SK-N-SH treated with all-trans-retinoic acid at 6 μM for 48 hours (cell line): ENCODE results near the gene HNRNPR.
"Not testable (repeated sequence)": the region's sequence is repeated elsewhere in the genome, so short reads cannot be mapped to it uniquely, and the experiment has no call there.

Experiments
- ATAC-seq: fragments of 200-7000 bp; cut with Tn5 transposase; 3 replicates; pipeline ENCODE4 v1.9.1; 2020; ENCODE audit warnings: mild to moderate bottlenecking, moderate library complexity
- ARNTL ChIP-seq: fragments of 450-650 bp; formaldehyde crosslinking; IDR thresholded peaks from 2 replicates; pipeline ENCODE4 v1.5.0; 2020; ENCODE audit warnings: low read depth, mild to moderate bottlenecking, moderate library complexity, borderline replicate concordance
- BACH2 ChIP-seq: fragments of 250-450 bp; sonication (Bioruptor Pico); IDR thresholded peaks from 2 replicates; pipeline ENCODE4 v1.9.0; 2021; ENCODE audit warnings: mild to moderate bottlenecking, borderline replicate concordance
- CSDC2 ChIP-seq: fragments of 250-450 bp; sonication (Bioruptor Pico); IDR thresholded peaks from 2 replicates; pipeline ENCODE4 v1.5.0; 2020; ENCODE audit warnings: mild to moderate bottlenecking, moderate library complexity
- CSRNP3 ChIP-seq: fragments of 250-450 bp; sonication (Bioruptor Pico); IDR thresholded peaks from 2 replicates; pipeline ENCODE4 v1.5.1; 2021; ENCODE audit warnings: mild to moderate bottlenecking, moderate library complexity
- ESRRG ChIP-seq: fragments of 250-450 bp; sonication (Bioruptor Pico); IDR thresholded peaks from 2 replicates; pipeline ENCODE4 v1.6.1; 2021; ENCODE audit warnings: mild to moderate bottlenecking
- GLIS3 ChIP-seq: fragments of 250-450 bp; sonication (Bioruptor Pico); IDR thresholded peaks from 2 replicates; pipeline ENCODE4 v1.5.0; 2020; ENCODE audit warnings: mild to moderate bottlenecking, moderate library complexity
- ISL1 ChIP-seq: fragments of 250-450 bp; sonication (Bioruptor Pico); IDR thresholded peaks from 2 replicates; pipeline ENCODE4 v2.1.2; 2022; ENCODE audit warnings: mild to moderate bottlenecking, moderate library complexity
- OSR1 ChIP-seq: fragments of 250-450 bp; sonication (Bioruptor Pico); IDR thresholded peaks from 2 replicates; pipeline ENCODE4 v1.8.0; 2022; ENCODE audit warnings: moderate library complexity, mild to moderate bottlenecking, inconsistent platforms
- PATZ1 ChIP-seq: fragments of 250-450 bp; sonication (Bioruptor Pico); IDR thresholded peaks from 2 replicates; pipeline ENCODE4 v1.8.0; 2020; ENCODE audit warnings: mild to moderate bottlenecking, moderate library complexity, borderline replicate concordance
- POU6F1 ChIP-seq: fragments of 250-450 bp; sonication (Bioruptor Pico); IDR thresholded peaks from 2 replicates; pipeline ENCODE4 v1.8.0; 2021; ENCODE audit warnings: low read depth, mild to moderate bottlenecking, moderate library complexity, borderline replicate concordance
- PPARA ChIP-seq: fragments of 250-450 bp; sonication (Bioruptor Pico); IDR thresholded peaks from 2 replicates; pipeline ENCODE4 v1.5.0; 2020; ENCODE audit warnings: mild to moderate bottlenecking, borderline replicate concordance
- RARB ChIP-seq: fragments of 250-450 bp; sonication (Bioruptor Pico); IDR thresholded peaks from 2 replicates; pipeline ENCODE4 v1.8.0; 2021; ENCODE audit warnings: mild to moderate bottlenecking, moderate library complexity
- TCF4 ChIP-seq: fragments of 250-450 bp; sonication (Bioruptor Pico); IDR thresholded peaks from 2 replicates; pipeline ENCODE4 v1.8.0; 2021; ENCODE audit warnings: mild to moderate bottlenecking, moderate library complexity, borderline replicate concordance
- TOX ChIP-seq: fragments of 250-450 bp; sonication (Bioruptor Pico); IDR thresholded peaks from 2 replicates; pipeline ENCODE4 v1.8.0; 2021; ENCODE audit warnings: mild to moderate bottlenecking, moderate library complexity, borderline replicate concordance
- ZC3H10 ChIP-seq: fragments of 250-450 bp; sonication (Bioruptor Pico); IDR thresholded peaks from 2 replicates; pipeline ENCODE4 v1.5.1; 2021; ENCODE audit warnings: mild to moderate bottlenecking, moderate library complexity
- ZFP3 ChIP-seq: fragments of 250-450 bp; sonication (Bioruptor Pico); IDR thresholded peaks from 2 replicates; pipeline ENCODE4 v1.5.0; 2020; ENCODE audit warnings: mild to moderate bottlenecking, moderate library complexity
- ZFP30 ChIP-seq: fragments of 450-650 bp; formaldehyde crosslinking; IDR thresholded peaks from 2 replicates; pipeline ENCODE4 v1.5.0; 2022; ENCODE audit warnings: mild to moderate bottlenecking, moderate library complexity
- ZNF565 ChIP-seq: fragments of 450-650 bp; formaldehyde crosslinking; conservative IDR thresholded peaks from 2 replicates; pipeline ENCODE4 v1.5.0; 2020; ENCODE audit warnings: low read depth, mild to moderate bottlenecking, moderate library complexity
- ZNF70 ChIP-seq: fragments of 450-650 bp; formaldehyde crosslinking; IDR thresholded peaks from 2 replicates; pipeline ENCODE4 v1.5.0; 2020; ENCODE audit warnings: mild to moderate bottlenecking, moderate library complexity
- ZNF8 ChIP-seq: fragments of 450-650 bp; formaldehyde crosslinking; IDR thresholded peaks from 2 replicates; pipeline ENCODE4 v1.5.0; 2020; ENCODE audit warnings: mild to moderate bottlenecking, moderate library complexity

Gene HNRNPR

GRCh38 chr1:23330846-23331245, 13.2 kb downstream of the HNRNPR start:
- no peak for ATAC-seq

GRCh38 chr1:23325393-23325792, 18.7 kb downstream of the HNRNPR start:
- ATAC-seq, result no peak
- TF ChIP-seq ZNF565 (no peak), ISL1 (CRISPR knock-in tag) (no peak), OSR1 (CRISPR knock-in tag) (no peak), PATZ1 (CRISPR knock-in tag) (no peak), CSRNP3 (CRISPR knock-in tag) (no peak), ZNF70 (CRISPR knock-in tag) (no peak), BACH2 (no peak), TCF4 (CRISPR knock-in tag) (no peak), ZFP30 (CRISPR knock-in tag) (no peak), CSDC2 (CRISPR knock-in tag) (no peak), RARB (no peak), ZC3H10 (CRISPR knock-in tag) (no peak)

More at GRCh38 chr1:23330846-23331245, 13.2 kb downstream of the HNRNPR start:
- no peak for TF ChIP-seq ZNF8 (CRISPR knock-in tag)

- no peak for ATAC-seq
Measured at GRCh38 chr1:23322770-23323169, 21.3 kb downstream of the HNRNPR start.

GRCh38 chr1:23310280-23310679, 33.8 kb downstream of the HNRNPR start:
- ATAC-seq, result not testable (repeated sequence)

More at GRCh38 chr1:23322770-23323169, 21.3 kb downstream of the HNRNPR start:
- TF ChIP-seq GLIS3 (CRISPR knock-in tag) (no peak), CSRNP3 (CRISPR knock-in tag) (no peak), ISL1 (CRISPR knock-in tag) (no peak), PATZ1 (CRISPR knock-in tag) (no peak), ESRRG (CRISPR knock-in tag) (no peak)

- ATAC-seq, result no peak
- no peak for TF ChIP-seq POU6F1 (CRISPR knock-in tag)
- no peak for TF ChIP-seq CSDC2 (CRISPR knock-in tag)
- no peak for TF ChIP-seq ISL1 (CRISPR knock-in tag)
- no peak for TF ChIP-seq TOX (CRISPR knock-in tag)
- no peak for TF ChIP-seq ESRRG (CRISPR knock-in tag)
- TF ChIP-seq ZFP3 (CRISPR knock-in tag), result no peak
- TF ChIP-seq BACH2, result no peak
- TF ChIP-seq ZFP30 (CRISPR knock-in tag), result no peak
- TF ChIP-seq OSR1 (CRISPR knock-in tag), result no peak
- TF ChIP-seq GLIS3 (CRISPR knock-in tag), result no peak
- TF ChIP-seq CSRNP3 (CRISPR knock-in tag), result no peak
- no peak for TF ChIP-seq ARNTL (CRISPR knock-in tag)
- TF ChIP-seq ZNF70 (CRISPR knock-in tag), result no peak
- TF ChIP-seq ZC3H10 (CRISPR knock-in tag), result no peak
- no peak for TF ChIP-seq PPARA (CRISPR knock-in tag)
- TF ChIP-seq ZNF8 (CRISPR knock-in tag), result no peak
Measured at GRCh38 chr1:23304140-23304620, 39.9 kb downstream of the HNRNPR start.
